HG03196 (cell line): ENCODE results near the gene INCA1.

Source experiments
- ATAC-seq: cut with Tn5 transposase; IDR thresholded peaks from one replicate; pipeline ENCODE4 v1.9.1; 2021; ENCODE audit not compliant: unreplicated experiment

Gene INCA1

GRCh38 chr17:4949321-4950074 lies 47.8 kb downstream of the INCA1 start:
- peak; percentile 15 for ATAC-seq

GRCh38 chr17:4948931-4949320 lies 48.4 kb downstream of the INCA1 start:
- peak; percentile 30 for ATAC-seq

DNA sequence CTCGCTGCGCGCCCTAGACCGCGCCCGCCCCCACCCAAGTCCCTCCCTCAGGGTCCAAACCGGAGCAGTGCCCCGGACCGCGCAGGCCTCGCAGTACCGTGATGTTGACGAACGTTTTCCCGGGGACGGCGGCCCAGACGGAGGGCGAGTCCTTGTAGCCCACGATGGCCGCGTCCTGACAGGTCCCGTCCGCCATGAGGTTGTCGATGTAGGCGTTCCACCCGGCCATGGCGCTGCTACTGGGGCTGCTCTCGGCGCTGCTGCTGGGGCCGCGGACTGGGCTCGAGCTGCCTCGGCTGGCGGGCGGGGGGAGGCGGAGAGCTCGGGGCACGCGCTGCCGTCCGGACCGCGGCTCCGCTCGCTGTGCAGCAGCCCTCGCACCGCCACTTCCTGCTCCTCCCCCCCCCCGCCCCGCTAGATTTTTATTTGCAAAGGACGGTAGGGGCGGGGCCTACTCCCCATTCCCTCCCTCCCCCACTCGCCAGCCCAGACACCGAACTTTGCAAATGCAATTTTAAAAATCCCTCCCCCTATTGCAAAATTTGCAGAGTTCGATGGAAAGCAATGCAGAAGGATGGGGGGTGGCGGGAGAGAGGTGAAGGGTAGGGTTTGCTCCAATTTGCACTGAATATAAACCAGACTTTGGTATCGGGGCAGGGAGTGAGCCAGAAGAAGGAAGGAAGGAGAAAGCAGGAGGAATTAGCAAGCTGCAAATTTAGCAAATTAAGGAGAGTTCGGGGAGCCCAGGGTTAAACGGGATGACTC lies 49.0 kb downstream of the INCA1 start, which contains the start of gene PFN1:
Gene PFN1 (minus strand): TSS at position 365 of the 765 bp plus-strand sequence. CDS start 136 bp downstream, at position 229.
- ATAC-seq, result peak; percentile 21

DNA sequence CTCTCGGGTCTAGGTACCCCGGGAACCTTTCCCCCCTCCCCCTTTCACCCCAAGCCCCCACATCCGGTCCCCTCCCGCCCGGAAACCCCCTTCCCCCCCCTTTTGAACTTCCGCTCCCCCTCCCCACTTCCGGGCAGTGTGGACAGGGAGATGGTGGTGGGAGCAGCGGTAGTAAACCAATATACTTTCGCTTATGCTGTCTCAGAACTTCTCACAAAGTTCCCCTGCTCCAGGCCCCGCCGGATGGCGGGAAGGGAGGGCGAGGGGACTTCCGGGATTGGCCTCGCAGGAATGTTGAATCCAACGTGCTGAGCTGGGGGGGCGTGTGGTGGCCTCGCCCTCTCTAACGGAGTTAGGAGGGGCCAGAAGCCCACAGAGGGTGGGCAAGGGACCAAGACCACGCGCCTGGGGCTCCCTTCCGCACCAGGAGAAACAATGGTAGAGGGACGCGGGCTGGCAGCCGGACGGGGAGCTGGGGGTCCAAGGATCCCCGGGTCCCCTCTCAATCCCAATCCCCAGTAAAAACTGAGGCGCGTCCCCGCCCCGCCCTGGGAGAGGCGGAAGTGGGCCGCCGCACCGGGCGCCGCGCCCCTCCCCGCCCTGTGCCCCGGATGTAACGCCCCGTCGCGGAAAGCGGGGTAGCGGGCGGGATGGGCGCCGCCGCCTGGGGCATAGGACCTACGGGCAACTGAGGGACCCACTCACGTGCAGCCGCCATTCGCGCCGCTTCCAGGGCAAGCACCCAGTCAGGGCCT lies 49.7 kb downstream of the INCA1 start:
- peak; percentile 11 for ATAC-seq

GRCh38 chr17:4947010-4947410 lies 50.3 kb downstream of the INCA1 start:
- ATAC-seq, result no peak

DNA sequence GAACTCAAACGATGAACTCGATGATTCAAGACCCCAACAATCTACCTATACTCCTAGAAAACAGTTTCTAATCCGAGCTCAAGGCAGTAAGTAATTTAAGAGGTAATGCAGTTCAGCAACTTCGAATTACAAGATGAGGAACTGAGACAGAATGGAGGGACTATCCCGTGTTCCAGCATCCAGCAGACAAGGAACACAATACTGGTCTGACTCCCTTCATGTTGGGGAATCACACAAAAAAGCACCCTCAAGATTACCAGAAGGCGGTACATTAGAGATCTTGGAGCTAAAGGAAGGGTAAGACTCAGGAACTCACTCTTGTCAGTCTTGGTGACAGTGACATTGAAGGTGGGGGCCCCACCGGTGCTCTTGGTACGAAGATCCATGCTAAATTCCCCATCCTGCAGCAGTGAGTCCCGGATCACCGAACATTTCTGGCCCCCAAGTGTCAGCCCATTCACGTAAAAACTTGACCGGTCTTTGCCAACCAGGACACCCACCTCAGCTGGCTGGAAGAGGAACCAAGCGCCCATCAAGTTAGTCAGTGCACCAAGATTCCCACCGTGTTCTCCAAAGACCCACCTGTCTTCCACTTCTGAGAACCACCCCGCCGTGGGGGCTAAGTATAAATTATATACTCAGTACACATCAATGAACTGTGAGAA lies 50.9 kb downstream of the INCA1 start:
- no peak for ATAC-seq

GRCh38 chr17:4945944-4946280 lies 51.4 kb downstream of the INCA1 start:
- no peak for ATAC-seq

- ATAC-seq, result peak; percentile 21
These were observed 52.0 kb downstream of the INCA1 start for GRCh38 chr17:4945176-4945943.

GRCh38 chr17:4944554-4945175 lies 52.7 kb downstream of the INCA1 start:
- no peak for ATAC-seq

GRCh38 chr17:4944163-4944553 lies 53.2 kb downstream of the INCA1 start:
- ATAC-seq, result no peak

GRCh38 chr17:4942760-4943508 lies 54.4 kb downstream of the INCA1 start:
- no peak for ATAC-seq

GRCh38 chr17:4941319-4941610 lies 56.1 kb downstream of the INCA1 start:
- ATAC-seq, result no peak

DNA sequence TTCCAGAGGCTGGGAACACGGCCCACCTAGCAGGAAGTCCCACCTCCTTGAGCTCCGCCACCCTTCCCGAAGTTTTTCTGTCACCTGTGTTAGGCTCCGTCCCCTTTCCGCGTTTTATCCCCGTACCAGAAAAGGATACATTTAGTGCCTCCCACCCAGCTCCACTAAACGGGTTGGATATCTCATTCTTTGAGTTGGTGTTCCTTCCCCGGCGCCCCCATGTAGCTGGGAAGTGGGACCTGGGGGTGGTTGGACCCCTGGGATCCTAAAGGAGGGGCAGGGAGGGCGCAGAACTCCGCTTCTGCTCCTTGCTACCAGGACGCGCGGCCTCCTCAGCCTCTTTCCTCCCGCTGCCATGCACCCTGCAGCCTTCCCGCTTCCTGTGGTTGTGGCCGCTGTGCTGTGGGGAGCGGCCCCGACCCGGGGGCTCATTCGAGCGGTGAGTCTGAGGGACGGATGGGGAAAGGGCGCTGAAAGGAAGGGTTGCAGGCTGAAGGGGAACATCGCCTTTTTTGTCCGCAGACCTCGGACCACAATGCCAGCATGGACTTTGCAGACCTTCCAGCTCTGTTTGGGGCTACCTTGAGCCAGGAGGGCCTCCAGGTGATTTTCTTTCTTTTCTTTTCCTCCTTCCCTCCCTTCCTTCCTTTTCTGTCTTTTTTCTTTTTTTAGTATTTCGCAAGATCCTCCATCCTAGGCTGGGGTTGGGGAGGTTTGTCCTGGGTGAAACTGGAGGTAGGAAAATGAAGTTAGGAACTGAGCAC lies 56.6 kb downstream of the INCA1 start:
- no peak for ATAC-seq

DNA sequence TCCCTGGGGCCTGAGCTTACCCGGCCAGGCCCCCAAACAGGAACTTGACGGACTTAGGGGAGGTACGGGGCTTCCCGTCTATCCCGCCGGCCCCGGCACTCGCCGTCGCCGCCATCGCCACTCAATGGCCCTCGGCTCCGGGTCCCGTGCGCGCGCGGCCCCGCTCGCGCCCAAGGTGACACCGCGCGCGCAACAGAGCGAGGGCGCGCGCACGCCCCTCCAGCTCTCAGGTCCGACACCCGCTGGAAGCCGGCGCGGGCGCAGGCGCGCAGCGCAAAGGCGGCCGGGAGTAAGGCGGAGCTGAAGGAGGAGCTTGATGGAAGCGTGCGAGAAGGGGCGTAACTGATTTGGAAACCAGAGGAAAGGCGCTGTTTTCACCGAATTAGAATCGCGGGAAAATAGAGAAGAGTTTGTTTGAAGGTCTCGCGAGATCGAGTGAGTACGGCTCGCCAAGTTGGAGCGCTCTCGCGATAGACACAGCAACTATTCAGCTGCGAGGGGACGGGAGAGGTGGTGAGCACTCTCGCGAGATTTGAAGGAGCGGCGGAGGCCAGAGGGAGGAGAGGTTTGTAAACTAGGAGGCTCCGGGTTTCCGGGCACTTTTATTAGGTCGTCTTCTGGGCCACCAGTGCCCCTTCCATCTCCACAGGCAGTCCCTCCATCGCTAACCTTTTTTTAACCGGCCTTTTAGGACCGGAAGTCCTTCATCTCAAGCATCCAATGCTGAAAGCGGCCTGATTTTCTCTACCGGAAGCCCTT lies 57.3 kb downstream of the INCA1 start, which contains the start of the genes RNF167 and SLC25A11:
Gene RNF167 (plus strand): TSS at position 473 of the 759 bp plus-strand sequence. CDS start 642 bp downstream, outside the sequence.
Gene SLC25A11 (minus strand): TSS at position 251 of the 759 bp plus-strand sequence. CDS start 136 bp downstream, at position 115.
- ATAC-seq, result peak; percentile 72

DNA sequence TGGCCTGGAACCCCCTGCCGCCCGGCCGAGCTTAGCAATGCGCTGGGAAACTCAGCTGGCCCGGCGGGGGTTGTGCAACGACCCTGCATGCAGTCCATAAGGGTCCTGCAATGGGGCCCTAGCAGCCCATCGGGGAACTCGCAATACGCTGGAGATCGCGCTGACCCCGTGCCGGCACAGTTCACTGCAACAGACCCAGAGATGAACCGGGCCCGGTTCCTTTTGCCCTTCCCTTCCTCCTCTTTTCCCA lies 57.9 kb downstream of the INCA1 start:
- peak; percentile 6 for ATAC-seq

DNA sequence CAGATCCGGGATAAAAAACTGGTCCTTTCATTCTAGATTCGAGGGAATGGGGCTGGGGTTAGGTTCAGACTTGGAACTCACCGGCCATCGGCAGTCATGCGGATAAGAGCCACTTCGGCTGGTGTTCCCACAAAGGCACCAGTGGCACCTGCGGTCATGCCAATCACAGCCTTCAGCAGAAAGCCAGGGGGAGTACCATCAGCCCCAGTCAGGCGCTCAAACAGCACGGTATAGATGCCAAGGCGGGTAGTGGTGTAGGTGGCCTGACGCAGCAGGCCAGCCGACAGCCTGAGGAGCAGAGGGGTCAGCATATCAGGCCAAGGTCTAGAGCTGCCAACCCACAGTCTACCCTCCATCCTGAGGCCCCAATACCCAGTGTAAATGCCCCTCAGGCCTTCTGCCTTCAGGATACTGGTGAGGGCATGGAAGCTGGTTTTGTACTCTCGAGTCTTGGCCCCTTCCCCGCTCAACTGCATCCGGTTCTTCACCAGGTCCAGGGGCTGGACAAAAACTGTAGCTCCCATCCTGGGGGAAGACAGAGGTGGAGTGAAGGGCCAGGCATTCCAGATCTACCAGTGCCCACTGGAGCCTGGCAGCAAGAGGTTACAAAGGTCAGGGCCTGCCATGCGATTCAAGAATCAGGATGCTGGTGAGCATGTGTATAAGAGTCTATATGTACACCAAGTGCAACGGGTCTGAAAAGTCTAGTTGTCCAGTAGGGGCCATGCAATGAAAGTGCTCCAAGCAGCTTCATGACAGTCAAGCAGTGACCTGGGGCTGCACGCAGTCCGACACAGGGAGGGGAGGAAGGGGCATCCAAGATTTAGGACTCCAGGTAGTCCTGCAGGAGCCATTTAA lies 58.4 kb downstream of the INCA1 start:
- ATAC-seq, result no peak
